ENCODE measurements around the gene CEP85L.
"Not testable (repeated sequence)": the region's sequence is repeated elsewhere in the genome, so short reads cannot be mapped to it uniquely, and the experiment has no call there.

CEP85L gene

DNA sequence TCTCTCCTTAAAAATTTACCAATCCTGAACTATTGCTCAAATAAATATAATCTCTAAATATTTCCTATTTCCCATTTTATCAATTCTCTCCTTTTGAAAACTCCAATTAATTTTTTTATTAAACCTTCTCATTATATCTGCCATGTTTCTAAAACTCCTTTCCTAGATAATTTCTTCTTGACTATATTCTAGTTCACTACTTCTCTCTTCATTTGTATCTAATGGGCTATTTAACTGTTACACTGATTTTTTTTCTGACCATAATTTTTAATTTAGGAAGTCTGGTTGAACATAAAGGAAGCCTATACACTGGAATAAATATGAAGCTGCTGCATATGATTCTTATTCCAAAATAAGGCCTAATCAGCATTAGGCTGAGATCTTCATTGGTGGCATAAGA is 199.6 kb downstream of the CEP85L start:
- Histone ChIP-seq H3K27ac (ENCODE audit: insufficient read depth, low read length, poor library complexity, severe bottlenecking) (no peak overlapping the region), H3K4me3 (ENCODE audit: insufficient read depth, low read depth, low read length, poor library complexity, severe bottlenecking) (no peak overlapping the region), H3K4me1 (ENCODE audit: control insufficient read depth, insufficient read depth, low read length, poor library complexity, severe bottlenecking) (no peaks in the 10 kb centered on the region), H3K36me3 (ENCODE audit: control insufficient read depth, insufficient read depth, low read length) (no peaks in the 10 kb centered on the region), H3K9me3 (ENCODE audit: control insufficient read depth, low read length) (peaks cover 34% of the 10 kb centered on the region), H3K27me3 (replicated peaks; ENCODE audit: control insufficient read depth, insufficient read depth, low read length, poor library complexity, severe bottlenecking) (no peaks in the 10 kb centered on the region)
- no peak for DNase-seq

DNA sequence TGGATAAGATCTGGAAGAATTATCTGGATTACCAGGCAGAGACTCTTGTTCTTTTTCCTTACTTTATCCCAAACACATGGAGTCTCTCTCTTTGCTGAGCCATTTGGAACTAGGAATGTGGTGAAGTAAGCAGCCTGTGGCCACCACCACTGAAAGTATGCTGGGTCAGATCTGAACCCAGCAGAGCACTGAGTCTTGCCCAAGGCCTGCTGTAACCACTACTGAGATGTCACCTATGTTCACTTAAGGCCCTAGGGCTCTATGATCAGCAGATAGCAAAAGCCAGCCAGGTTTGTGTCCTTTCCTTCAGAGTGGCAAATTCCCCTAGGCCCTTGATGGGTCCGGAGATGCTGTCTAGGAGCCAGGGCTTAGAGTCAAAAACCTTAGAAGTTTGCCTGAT is 206.6 kb downstream of the CEP85L start:
- Histone ChIP-seq H3K27ac (ENCODE audit: insufficient read depth, low read length, poor library complexity, severe bottlenecking) (no peak overlapping the region), H3K9me3 (ENCODE audit: control insufficient read depth, low read length) (peaks cover 6% of the 10 kb centered on the region)

DNA sequence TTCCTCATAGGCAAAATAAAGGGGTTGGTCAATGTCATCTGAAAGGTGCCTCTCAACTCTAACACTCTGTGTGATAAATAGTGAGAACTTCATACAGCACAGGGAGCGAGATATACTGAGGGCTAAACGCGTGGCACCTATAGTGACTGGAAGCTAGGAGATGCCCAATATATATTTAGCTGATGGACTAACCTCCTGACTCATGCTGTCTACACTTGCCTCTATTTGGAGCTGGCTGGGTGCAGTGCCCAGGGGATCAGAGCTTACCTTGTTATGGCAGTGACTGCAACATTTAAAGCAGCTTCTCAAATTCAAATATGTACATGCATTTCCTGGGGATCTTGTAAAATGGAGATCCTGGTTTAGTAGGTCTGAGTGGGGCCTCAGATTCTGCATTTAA is 214.9 kb downstream of the CEP85L start:
- no peaks in the 10 kb centered on the region for H3K36me3 ChIP-seq (ENCODE audit: control insufficient read depth, insufficient read depth, low read length)
- no peak for DNase-seq
- H3K9me3 ChIP-seq (ENCODE audit: control insufficient read depth, low read length), result peaks cover 4% of the 10 kb centered on the region
- H3K4me3 ChIP-seq (ENCODE audit: insufficient read depth, low read depth, low read length, poor library complexity, severe bottlenecking), result no peak overlapping the region
- H3K27ac ChIP-seq (ENCODE audit: insufficient read depth, low read length, poor library complexity, severe bottlenecking), result no peak overlapping the region
- no peaks in the 10 kb centered on the region for H3K27me3 ChIP-seq (replicated peaks; ENCODE audit: control insufficient read depth, insufficient read depth, low read length, poor library complexity, severe bottlenecking)
- H3K4me1 ChIP-seq (ENCODE audit: control insufficient read depth, insufficient read depth, low read length, poor library complexity, severe bottlenecking), result no peaks in the 10 kb centered on the region

More for the DNA sequence above, 206.6 kb downstream of the CEP85L start:
- no peaks in the 10 kb centered on the region for H3K36me3 ChIP-seq (ENCODE audit: control insufficient read depth, insufficient read depth, low read length)
- no peak for DNase-seq
- no peaks in the 10 kb centered on the region for H3K27me3 ChIP-seq (replicated peaks; ENCODE audit: control insufficient read depth, insufficient read depth, low read length, poor library complexity, severe bottlenecking)
- H3K4me1 ChIP-seq (ENCODE audit: control insufficient read depth, insufficient read depth, low read length, poor library complexity, severe bottlenecking), result no peaks in the 10 kb centered on the region
- H3K4me3 ChIP-seq (ENCODE audit: insufficient read depth, low read depth, low read length, poor library complexity, severe bottlenecking), result no peak overlapping the region

DNA sequence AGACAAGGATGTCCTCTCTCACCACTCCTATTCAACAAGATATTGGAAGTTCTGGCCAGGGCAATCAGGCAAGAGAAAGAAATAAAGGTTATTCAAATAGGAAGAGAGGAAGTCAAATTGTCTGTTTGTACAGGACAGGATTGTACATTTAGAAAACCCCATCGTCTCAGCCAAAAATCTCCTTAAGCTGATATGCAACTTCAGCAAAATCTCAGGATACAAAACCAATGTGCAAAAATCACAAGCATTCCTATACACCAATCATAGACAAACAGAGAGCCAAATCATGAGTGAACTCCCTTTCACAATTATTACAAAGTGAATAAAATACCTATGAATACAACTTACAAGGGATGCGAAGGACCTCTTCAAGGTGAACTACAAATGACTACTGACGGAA is 217.2 kb downstream of the CEP85L start:
- not testable (repeated sequence) for H3K4me1 ChIP-seq (ENCODE audit: control insufficient read depth, insufficient read depth, low read length, poor library complexity, severe bottlenecking); H3K9me3 ChIP-seq (ENCODE audit: control insufficient read depth, low read length); H3K27me3 ChIP-seq (replicated peaks; ENCODE audit: control insufficient read depth, insufficient read depth, low read length, poor library complexity, severe bottlenecking); H3K27ac ChIP-seq (ENCODE audit: insufficient read depth, low read length, poor library complexity, severe bottlenecking); H3K4me3 ChIP-seq (ENCODE audit: insufficient read depth, low read depth, low read length, poor library complexity, severe bottlenecking); H3K36me3 ChIP-seq (ENCODE audit: control insufficient read depth, insufficient read depth, low read length); DNase-seq

DNA sequence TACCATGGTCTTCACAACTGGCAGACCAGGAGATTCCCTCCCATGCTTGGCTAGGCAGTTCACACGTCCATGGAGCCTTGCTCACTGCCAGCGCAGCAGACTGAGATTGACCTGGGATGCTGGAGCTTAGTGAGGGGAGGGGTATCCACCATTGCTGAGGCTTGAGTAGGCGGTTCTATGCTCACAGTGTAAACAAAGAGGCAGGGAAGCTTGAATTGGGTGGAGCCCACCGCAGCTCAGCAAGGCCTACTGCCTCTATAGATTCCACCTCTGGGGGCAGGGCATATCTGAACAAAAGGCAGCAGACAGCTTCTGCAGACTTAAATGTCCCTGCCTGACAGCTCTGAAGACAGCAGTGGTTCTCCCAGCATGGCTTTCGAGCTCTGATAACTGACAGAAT is 230.1 kb downstream of the CEP85L start:
- DNase-seq; H3K27ac ChIP-seq (ENCODE audit: insufficient read depth, low read length, poor library complexity, severe bottlenecking); H3K36me3 ChIP-seq (ENCODE audit: control insufficient read depth, insufficient read depth, low read length); H3K9me3 ChIP-seq (ENCODE audit: control insufficient read depth, low read length); H3K27me3 ChIP-seq (replicated peaks; ENCODE audit: control insufficient read depth, insufficient read depth, low read length, poor library complexity, severe bottlenecking); H3K4me1 ChIP-seq (ENCODE audit: control insufficient read depth, insufficient read depth, low read length, poor library complexity, severe bottlenecking); H3K4me3 ChIP-seq (ENCODE audit: insufficient read depth, low read depth, low read length, poor library complexity, severe bottlenecking): not testable (repeated sequence)

DNA sequence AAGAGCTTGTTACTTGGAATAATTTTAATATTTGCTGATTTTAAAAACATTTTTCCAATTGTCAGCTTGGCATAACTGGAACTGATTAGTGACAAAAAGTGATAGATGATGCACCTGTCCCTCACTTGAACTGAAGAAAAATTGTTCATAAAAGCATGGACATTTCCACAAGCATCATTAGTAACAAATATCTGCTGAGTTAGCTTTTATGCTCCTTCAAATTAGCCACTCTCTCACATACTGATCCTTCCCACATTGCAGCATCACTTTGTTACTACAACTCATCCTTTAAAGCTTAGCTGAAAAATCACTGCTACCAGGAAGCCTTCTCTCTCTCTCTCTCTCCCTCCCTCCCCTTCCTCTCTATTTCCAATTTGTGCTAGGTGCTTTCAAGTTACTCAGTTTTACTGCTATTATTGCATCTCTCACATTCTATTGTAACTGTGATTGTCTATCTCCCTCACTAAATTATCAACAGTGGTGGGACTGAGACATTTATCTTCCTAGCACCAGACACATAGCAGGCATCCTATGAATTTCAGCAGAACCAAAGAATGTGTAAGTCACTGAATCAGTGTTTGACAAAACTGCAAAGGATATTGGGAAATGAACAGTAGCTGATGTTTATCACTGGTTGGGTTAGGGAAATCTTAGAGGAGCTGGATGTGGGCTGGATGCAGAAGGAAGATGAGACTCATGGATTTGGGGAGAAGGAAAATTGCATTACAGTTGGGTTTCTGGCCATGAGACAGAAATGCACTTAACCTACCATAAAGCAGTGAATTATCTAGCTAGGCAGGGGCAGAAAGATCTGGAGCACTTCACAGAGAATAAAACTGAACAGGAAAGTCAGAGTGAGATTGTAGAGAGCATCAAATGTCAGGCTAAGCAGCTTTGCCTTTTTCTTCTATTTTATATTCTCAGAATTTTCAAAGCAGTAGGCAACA is 231.7 kb downstream of the CEP85L start:
- Histone ChIP-seq H3K9me3 (ENCODE audit: control insufficient read depth, low read length) (no peaks in the 10 kb centered on the region), H3K4me1 (ENCODE audit: control insufficient read depth, insufficient read depth, low read length, poor library complexity, severe bottlenecking) (no peaks in the 10 kb centered on the region), H3K4me3 (ENCODE audit: insufficient read depth, low read depth, low read length, poor library complexity, severe bottlenecking) (no peak overlapping the region), H3K27me3 (replicated peaks; ENCODE audit: control insufficient read depth, insufficient read depth, low read length, poor library complexity, severe bottlenecking) (no peaks in the 10 kb centered on the region), H3K36me3 (ENCODE audit: control insufficient read depth, insufficient read depth, low read length) (no peaks in the 10 kb centered on the region), H3K27ac (ENCODE audit: insufficient read depth, low read length, poor library complexity, severe bottlenecking) (no peak overlapping the region)
- no peak for DNase-seq
